HepG2 (cell line): ENCODE results near the gene CERT1. TPM values are rescaled to one million over a fixed set of nuclear protein-coding genes. Genes with fewer than 3 reads are reported as not detected.

Source experiments
- AHR ChIP-seq: IDR thresholded peaks from 2 replicates; pipeline ENCODE4 v1.6.1; 2018; ENCODE audit warnings: missing genetic modification reagents, missing compliant biosample characterization
- ARID2 ChIP-seq: sonication (generic); formaldehyde crosslinking; IDR thresholded peaks from 2 replicates; pipeline ENCODE4 v1.8.1; 2022; ENCODE audit warnings: mild to moderate bottlenecking, missing genetic modification reagents, borderline replicate concordance
- ATF2 ChIP-seq: sonication (generic); formaldehyde crosslinking; IDR thresholded peaks from 2 replicates; pipeline ENCODE4 v1.4.0; 2020; ENCODE audit warnings: missing genetic modification reagents
- HMG20A ChIP-seq: IDR thresholded peaks from 2 replicates; pipeline ENCODE4 v1.6.1; 2016; ENCODE audit warnings: borderline replicate concordance
- HOXA3 ChIP-seq: sonication (generic); formaldehyde crosslinking; IDR thresholded peaks from 2 replicates; pipeline ENCODE4 v1.5.0; 2020; ENCODE audit warnings: missing genetic modification reagents
- HOXA7 ChIP-seq: sonication (generic); formaldehyde crosslinking; IDR thresholded peaks from 2 replicates; pipeline ENCODE4 v1.8.1; 2022; ENCODE audit warnings: mild to moderate bottlenecking, missing genetic modification reagents, moderate library complexity
- ISL2 ChIP-seq: sonication (generic); formaldehyde crosslinking; IDR thresholded peaks from 2 replicates; pipeline ENCODE4 v1.5.0; 2020; ENCODE audit warnings: missing genetic modification reagents
- KAT2B ChIP-seq: fragments of 150-350 bp; IDR thresholded peaks from 2 replicates; pipeline ENCODE4 v1.6.1; 2014; ENCODE audit warnings: low read depth, low read length, borderline replicate concordance
- MLXIP ChIP-seq: sonication (generic); formaldehyde crosslinking; IDR thresholded peaks from 2 replicates; pipeline ENCODE4 v1.9.0; 2021; ENCODE audit warnings: missing genetic modification reagents, borderline replicate concordance
- MXD4 ChIP-seq: IDR thresholded peaks from 2 replicates; pipeline ENCODE4 v1.6.1; 2016; ENCODE audit warnings: mild to moderate bottlenecking, missing biosample characterization, missing genetic modification reagents
- ONECUT2 ChIP-seq: sonication (generic); formaldehyde crosslinking; IDR thresholded peaks from 2 replicates; pipeline ENCODE4 v1.4.0; 2020; ENCODE audit warnings: missing genetic modification reagents
- PLRG1 ChIP-seq: fragments of 450-650 bp; conservative IDR thresholded peaks from 2 replicates; pipeline ENCODE4 v1.6.1; 2016
- POGZ ChIP-seq: sonication (generic); formaldehyde crosslinking; IDR thresholded peaks from 2 replicates; pipeline ENCODE4 v1.4.0; 2020; ENCODE audit warnings: mild to moderate bottlenecking, missing genetic modification reagents
- SAP130 ChIP-seq: IDR thresholded peaks from 2 replicates; pipeline ENCODE4 v1.6.1; 2016; ENCODE audit warnings: low read depth
- SOX13 ChIP-seq, 3 experiments: fragments of 450-650 bp in 1 of 3; sonication (generic) in 1 of 3; formaldehyde crosslinking in 1 of 3; IDR thresholded peaks in 2 of 3; conservative IDR thresholded peaks in 1 of 3; 2 replicates each; pipeline versions ENCODE4 v1.5.0 to v1.6.1; 2016 to 2020; ENCODE audit warnings: antibody characterized with exemption in 1 of 3, mild to moderate bottlenecking in 1 of 3, missing compliant biosample characterization in 1 of 3, missing genetic modification reagents in 1 of 3, moderate library complexity in 1 of 3
- TFE3 ChIP-seq: IDR thresholded peaks from 2 replicates; pipeline ENCODE4 v1.6.1; 2016
- ZSCAN31 ChIP-seq: sonication (generic); formaldehyde crosslinking; IDR thresholded peaks from 2 replicates; pipeline ENCODE4 v1.5.0; 2020; ENCODE audit warnings: low read depth, mild to moderate bottlenecking, missing genetic modification reagents
- polyA plus RNA-seq, 8 experiments: library from polyadenylated mRNA; depleted of rRNA in 3 of 8; stranded (reverse) in 7 of 8; unstranded in 1 of 8; fragments of >200 nt; fragmentation: Illumina TruSeq in 4 of 8; extraction: Trizol in 4 of 8; gene quantifications; 2 replicates each; pipeline versions ENCODE4 v1.2.1 to v1.2.3, GENCODE V29; 2011 to 2016; ENCODE audit warnings: low read depth in 4 of 8, missing spikeins in 1 of 8, mixed read lengths in 1 of 8; ENCODE audit not compliant: insufficient read depth in 1 of 8
- total RNA-seq, 5 experiments: library from RNA; depleted of rRNA; stranded (reverse); fragments of >200 nt; fragmentation: Illumina TruSeq; extraction: Trizol; gene quantifications; 2 replicates each; pipeline ENCODE4 v1.2.3, GENCODE V29; 2016; ENCODE audit warnings: low read depth in 1 of 5
- TF ChIP-seq, protein P1 (sequence below): sonication (generic); formaldehyde crosslinking; IDR thresholded peaks from 2 replicates; pipeline ENCODE4 v1.8.1; 2023; ENCODE audit warnings: missing genetic modification reagents, mild to moderate bottlenecking, borderline replicate concordance
- TF ChIP-seq, protein P2 (sequence below): IDR thresholded peaks from 2 replicates; pipeline ENCODE4 v1.6.1; 2016; ENCODE audit warnings: missing compliant biosample characterization, missing genetic modification reagents, borderline replicate concordance

CERT1 gene
- total and polyA plus RNA-seq, 2 of the 13 experiments (the other 11 are each of a cell fraction or from before 2014, with no cell fraction given): 8.2 to 12.7 TPM

DNA sequence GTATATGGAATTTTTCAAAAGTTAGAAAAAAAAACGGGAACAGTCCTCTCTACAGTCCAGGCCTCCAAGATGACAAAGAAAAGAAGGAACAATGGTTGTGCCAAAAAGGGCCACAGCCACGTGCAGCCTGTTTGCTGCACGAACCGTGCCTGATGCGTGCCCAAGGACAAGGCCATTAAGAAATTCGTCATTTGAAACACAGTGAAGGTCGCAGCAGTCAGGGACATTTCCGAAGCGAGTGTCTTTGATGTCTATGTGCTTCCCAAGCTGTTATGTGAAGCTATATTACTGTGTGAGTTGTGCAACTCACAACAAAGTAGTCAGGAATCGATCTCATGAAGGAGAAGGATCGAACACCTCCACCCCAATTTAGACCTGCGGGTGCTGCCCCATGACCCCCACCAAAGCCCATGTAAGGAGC lies 137.0 kb downstream of the CERT1 start (continued):
- TF ChIP-seq MXD4 (no peak), MLXIP (peak; percentile 80; the same call in 1 of the 2 replicates), SOX13 (IDR thresholded peaks at IDR 0.05) (peak; percentile 96), SOX13 (CRISPR knock-in tag; conservative IDR thresholded peaks at IDR 0.05 in 1 of 2, IDR thresholded peaks at IDR 0.05 in 1 of 2) (peak in 1 of 2 experiments; percentile 98; a peak in 2 of 4 replicates), ARID2 (CRISPR knock-in tag) (no peak), AHR (CRISPR knock-in tag) (peak; percentile 65; the same call in 1 of the 2 replicates), SAP130 (CRISPR knock-in tag) (peak; percentile 77), HMG20A (peak; percentile 92), ZSCAN31 (CRISPR knock-in tag) (no peak), TFE3 (CRISPR knock-in tag) (peak; percentile 76), ISL2 (CRISPR knock-in tag) (peak; percentile 63), KAT2B (peak; percentile 80), ONECUT2 (CRISPR knock-in tag) (peak; percentile 95), ATF2 (CRISPR knock-in tag) (0 out of 2 replicates have a peak, but pooled peaks have one; percentile 60), HOXA3 (CRISPR knock-in tag) (peak; percentile 47; the same call in 1 of the 2 replicates), PLRG1 (no peak), HOXA7 (CRISPR knock-in tag) (no peak), POGZ (CRISPR knock-in tag) (peak; percentile 51; the same call in 1 of the 2 replicates)
- TF ChIP-seq, protein P1, sequence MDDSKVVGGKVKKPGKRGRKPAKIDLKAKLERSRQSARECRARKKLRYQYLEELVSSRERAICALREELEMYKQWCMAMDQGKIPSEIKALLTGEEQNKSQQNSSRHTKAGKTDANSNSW: no peak
- TF ChIP-seq, protein P2, sequence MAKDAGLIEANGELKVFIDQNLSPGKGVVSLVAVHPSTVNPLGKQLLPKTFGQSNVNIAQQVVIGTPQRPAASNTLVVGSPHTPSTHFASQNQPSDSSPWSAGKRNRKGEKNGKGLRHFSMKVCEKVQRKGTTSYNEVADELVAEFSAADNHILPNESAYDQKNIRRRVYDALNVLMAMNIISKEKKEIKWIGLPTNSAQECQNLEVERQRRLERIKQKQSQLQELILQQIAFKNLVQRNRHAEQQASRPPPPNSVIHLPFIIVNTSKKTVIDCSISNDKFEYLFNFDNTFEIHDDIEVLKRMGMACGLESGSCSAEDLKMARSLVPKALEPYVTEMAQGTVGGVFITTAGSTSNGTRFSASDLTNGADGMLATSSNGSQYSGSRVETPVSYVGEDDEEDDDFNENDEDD: peak; percentile 53
